GM19043 (cell line): ENCODE results near the gene SGTA.

Experiments
- ATAC-seq: cut with Tn5 transposase; IDR thresholded peaks from one replicate; pipeline ENCODE4 v1.9.1; 2021; ENCODE audit warnings: low read depth; ENCODE audit not compliant: unreplicated experiment

The SGTA gene

GRCh38 chr19:2774083-2774679 lies 8.9 kb downstream of the SGTA start:
- no peak for ATAC-seq

GRCh38 chr19:2771786-2772674 lies 11.0 kb downstream of the SGTA start:
- ATAC-seq = no peak

- no peak for ATAC-seq
Measured at GRCh38 chr19:2770055-2771013, 12.7 kb downstream of the SGTA start.

- no peak for ATAC-seq
Measured at GRCh38 chr19:2769218-2769617, 13.9 kb downstream of the SGTA start.

GRCh38 chr19:2768365-2769132 lies 14.5 kb downstream of the SGTA start:
- no peak for ATAC-seq

GRCh38 chr19:2767688-2768087 lies 15.4 kb downstream of the SGTA start:
- no peak for ATAC-seq

- ATAC-seq = no peak
Measured at GRCh38 chr19:2766594-2767372, 16.3 kb downstream of the SGTA start.

- no peak for ATAC-seq
Measured at GRCh38 chr19:2765376-2765775, 17.7 kb downstream of the SGTA start.

- no peak for ATAC-seq
Measured at GRCh38 chr19:2764945-2765344, 18.1 kb downstream of the SGTA start.

GRCh38 chr19:2763687-2764086 lies 19.4 kb downstream of the SGTA start:
- no peak for ATAC-seq

- ATAC-seq = no peak
Measured at GRCh38 chr19:2762783-2763496, 20.1 kb downstream of the SGTA start.

GRCh38 chr19:2761876-2762782 lies 20.9 kb downstream of the SGTA start:
- ATAC-seq = no peak

- no peak for ATAC-seq
Measured at GRCh38 chr19:2761309-2761677, 21.8 kb downstream of the SGTA start.

- ATAC-seq = no peak
Measured at GRCh38 chr19:2759965-2760364, 23.1 kb downstream of the SGTA start.

GRCh38 chr19:2759362-2759761 lies 23.7 kb downstream of the SGTA start:
- ATAC-seq = no peak

GRCh38 chr19:2758601-2759313 lies 24.3 kb downstream of the SGTA start:
- no peak for ATAC-seq
